SIG-M5 (cell line): ENCODE measurements around the gene ARHGDIA.

ENCODE experiments used
- DNase-seq: peaks from one replicate; lab custom pipeline; 2025; lab: John Stamatoyannopoulos, UW

Gene ARHGDIA

GRCh38 chr17:81822996-81823819, 47.9 kb downstream of the ARHGDIA start:
- DNase-seq = no peak

- no peak for DNase-seq
Measured at GRCh38 chr17:81822312-81822637, 48.9 kb downstream of the ARHGDIA start.

- DNase-seq = no peak
Measured at GRCh38 chr17:81821603-81822311, 49.4 kb downstream of the ARHGDIA start.

GRCh38 chr17:81821147-81821546, 50.0 kb downstream of the ARHGDIA start:
- no peak for DNase-seq

GRCh38 chr17:81819708-81820107, 51.4 kb downstream of the ARHGDIA start:
- no peak for DNase-seq

GRCh38 chr17:81817758-81818147, 53.4 kb downstream of the ARHGDIA start:
- no peak for DNase-seq
